HEK293 (cell line): ENCODE measurements around the gene DDIT4.

Source experiments
- KLF16 ChIP-seq: fragments of 450-650 bp; formaldehyde crosslinking; IDR thresholded peaks from 2 replicates; pipeline ENCODE4 v1.5.1; 2017; ENCODE audit warnings: missing biosample characterization, missing genetic modification characterization
- ZNF121 ChIP-seq: fragments of 450-650 bp; formaldehyde crosslinking; IDR thresholded peaks from 2 replicates; pipeline ENCODE4 v1.5.1; 2016; ENCODE audit warnings: missing biosample characterization, missing genetic modification characterization
- ZSCAN30 ChIP-seq: fragments of 450-650 bp; IDR thresholded peaks from 2 replicates; pipeline ENCODE4 v1.5.1; 2018; ENCODE audit warnings: missing biosample characterization, mild to moderate bottlenecking, missing genetic modification characterization, moderate library complexity
- TF ChIP-seq, protein P1 (sequence below): fragments of 450-650 bp; formaldehyde crosslinking; IDR thresholded peaks from 2 replicates; pipeline ENCODE4 v1.5.1; 2016; ENCODE audit warnings: missing biosample characterization, missing genetic modification characterization
- TF ChIP-seq, protein P2 (sequence below): fragments of 450-650 bp; formaldehyde crosslinking; IDR thresholded peaks from 2 replicates; pipeline ENCODE4 v1.5.1; 2016; ENCODE audit warnings: missing biosample characterization, missing genetic modification characterization
- TF ChIP-seq, protein P3 (sequence below): fragments of 450-650 bp; formaldehyde crosslinking; IDR thresholded peaks from 2 replicates; pipeline ENCODE4 v1.5.1; 2016; ENCODE audit warnings: missing biosample characterization, missing genetic modification characterization

DNA sequence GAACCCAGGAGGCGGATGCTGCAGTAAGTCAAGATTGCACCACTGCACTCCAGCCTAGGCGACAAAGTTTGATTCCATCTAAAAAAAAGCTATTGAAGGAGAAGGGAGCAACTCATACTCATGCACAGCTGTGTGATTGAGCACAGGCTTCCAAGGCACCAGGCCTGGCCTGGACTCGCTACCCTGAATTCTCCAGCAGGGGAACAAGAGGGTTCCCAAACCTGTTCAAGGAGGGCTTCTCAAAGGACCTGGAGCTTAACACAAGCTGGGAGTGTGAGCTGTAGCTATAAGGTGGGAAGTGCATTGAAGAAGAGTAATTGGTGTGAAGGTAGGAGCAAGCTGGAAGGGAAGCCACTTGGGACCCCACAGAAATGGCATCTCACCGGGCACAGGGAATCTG, 15.1 kb upstream of the DDIT4 start:
- TF ChIP-seq, protein P1, sequence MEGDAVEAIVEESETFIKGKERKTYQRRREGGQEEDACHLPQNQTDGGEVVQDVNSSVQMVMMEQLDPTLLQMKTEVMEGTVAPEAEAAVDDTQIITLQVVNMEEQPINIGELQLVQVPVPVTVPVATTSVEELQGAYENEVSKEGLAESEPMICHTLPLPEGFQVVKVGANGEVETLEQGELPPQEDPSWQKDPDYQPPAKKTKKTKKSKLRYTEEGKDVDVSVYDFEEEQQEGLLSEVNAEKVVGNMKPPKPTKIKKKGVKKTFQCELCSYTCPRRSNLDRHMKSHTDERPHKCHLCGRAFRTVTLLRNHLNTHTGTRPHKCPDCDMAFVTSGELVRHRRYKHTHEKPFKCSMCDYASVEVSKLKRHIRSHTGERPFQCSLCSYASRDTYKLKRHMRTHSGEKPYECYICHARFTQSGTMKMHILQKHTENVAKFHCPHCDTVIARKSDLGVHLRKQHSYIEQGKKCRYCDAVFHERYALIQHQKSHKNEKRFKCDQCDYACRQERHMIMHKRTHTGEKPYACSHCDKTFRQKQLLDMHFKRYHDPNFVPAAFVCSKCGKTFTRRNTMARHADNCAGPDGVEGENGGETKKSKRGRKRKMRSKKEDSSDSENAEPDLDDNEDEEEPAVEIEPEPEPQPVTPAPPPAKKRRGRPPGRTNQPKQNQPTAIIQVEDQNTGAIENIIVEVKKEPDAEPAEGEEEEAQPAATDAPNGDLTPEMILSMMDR = no peak
- TF ChIP-seq KLF16 (tag by site-specific recombination) (no peak), ZNF121 (no peak), ZSCAN30 (no peak)
- TF ChIP-seq, protein P2, sequence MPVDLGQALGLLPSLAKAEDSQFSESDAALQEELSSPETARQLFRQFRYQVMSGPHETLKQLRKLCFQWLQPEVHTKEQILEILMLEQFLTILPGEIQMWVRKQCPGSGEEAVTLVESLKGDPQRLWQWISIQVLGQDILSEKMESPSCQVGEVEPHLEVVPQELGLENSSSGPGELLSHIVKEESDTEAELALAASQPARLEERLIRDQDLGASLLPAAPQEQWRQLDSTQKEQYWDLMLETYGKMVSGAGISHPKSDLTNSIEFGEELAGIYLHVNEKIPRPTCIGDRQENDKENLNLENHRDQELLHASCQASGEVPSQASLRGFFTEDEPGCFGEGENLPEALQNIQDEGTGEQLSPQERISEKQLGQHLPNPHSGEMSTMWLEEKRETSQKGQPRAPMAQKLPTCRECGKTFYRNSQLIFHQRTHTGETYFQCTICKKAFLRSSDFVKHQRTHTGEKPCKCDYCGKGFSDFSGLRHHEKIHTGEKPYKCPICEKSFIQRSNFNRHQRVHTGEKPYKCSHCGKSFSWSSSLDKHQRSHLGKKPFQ (tag by site-specific recombination) = peak; percentile 73
- TF ChIP-seq, protein P3, sequence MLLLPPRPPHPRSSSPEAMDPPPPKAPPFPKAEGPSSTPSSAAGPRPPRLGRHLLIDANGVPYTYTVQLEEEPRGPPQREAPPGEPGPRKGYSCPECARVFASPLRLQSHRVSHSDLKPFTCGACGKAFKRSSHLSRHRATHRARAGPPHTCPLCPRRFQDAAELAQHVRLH (tag by site-specific recombination) = no peak
